RCC 7860 (cell line): ENCODE measurements around the gene BSND.

ENCODE experiments used
- DNase-seq: peaks from one replicate; pipeline ENCODE4 v3.0.0-alpha.2; 2015; ENCODE audit warnings: low spot score
- FAIRE-seq: peaks from 2 replicates; lab custom pipeline; 2012; peaks lifted over from hg19 to GRCh38; lab: Jason Lieb, UNC

BSND gene

GRCh38 chr1:55044617-55045397 is 46.1 kb downstream of the BSND start:
- no peak for DNase-seq
- no peak for FAIRE-seq

- DNase-seq (no peak), FAIRE-seq (no peak)
These were observed 46.7 kb downstream of the BSND start for GRCh38 chr1:55045430-55045829.

GRCh38 chr1:55046871-55047270 is 48.1 kb downstream of the BSND start:
- FAIRE-seq (no peak), DNase-seq (no peak)

- FAIRE-seq (no peak), DNase-seq (no peak)
These were observed 48.9 kb downstream of the BSND start for GRCh38 chr1:55047611-55048010.

GRCh38 chr1:55048453-55049270 is 49.9 kb downstream of the BSND start:
- FAIRE-seq = no peak

GRCh38 chr1:55049271-55049913 is 50.7 kb downstream of the BSND start:
- DNase-seq = no peak
- FAIRE-seq = no peak

More at GRCh38 chr1:55048453-55049270, 49.9 kb downstream of the BSND start:
- DNase-seq = no peak

- FAIRE-seq = no peak
These were observed 51.2 kb downstream of the BSND start for GRCh38 chr1:55049914-55050278.

GRCh38 chr1:55050283-55050682 is 51.5 kb downstream of the BSND start:
- DNase-seq = no peak
- FAIRE-seq = no peak

More at GRCh38 chr1:55049914-55050278, 51.2 kb downstream of the BSND start:
- DNase-seq = no peak

- DNase-seq (no peak), FAIRE-seq (no peak)
These were observed 52.4 kb downstream of the BSND start for GRCh38 chr1:55051169-55051568.

- DNase-seq = no peak
- no peak for FAIRE-seq
These were observed 52.9 kb downstream of the BSND start for GRCh38 chr1:55051621-55052020.

- DNase-seq = no peak
- no peak for FAIRE-seq
These were observed 53.7 kb downstream of the BSND start for GRCh38 chr1:55052221-55053142.

GRCh38 chr1:55053265-55053954 is 54.7 kb downstream of the BSND start:
- DNase-seq (no peak), FAIRE-seq (no peak)

- DNase-seq (no peak), FAIRE-seq (no peak)
These were observed 55.7 kb downstream of the BSND start for GRCh38 chr1:55054396-55054795.

- FAIRE-seq = no peak
- no peak for DNase-seq
These were observed 56.5 kb downstream of the BSND start for GRCh38 chr1:55055084-55055882.

- no peak for DNase-seq
- no peak for FAIRE-seq
These were observed 57.4 kb downstream of the BSND start for GRCh38 chr1:55055951-55056631.

GRCh38 chr1:55056632-55056992 is 57.9 kb downstream of the BSND start:
- no peak for DNase-seq
- FAIRE-seq = no peak

GRCh38 chr1:55057270-55057955 is 58.7 kb downstream of the BSND start:
- FAIRE-seq (no peak), DNase-seq (no peak)

- FAIRE-seq = no peak
- DNase-seq = no peak
These were observed 59.2 kb downstream of the BSND start for GRCh38 chr1:55057956-55058298.
